Ovary (tissue), 9 donors: ENCODE measurements around the gene BAIAP2L1. TPM values are rescaled to one million over a fixed set of nuclear protein-coding genes. Genes with fewer than 3 reads are reported as not detected.

Source experiments
- DNase-seq, 5 donors: peaks; one replicate each; pipeline ENCODE4 v3.0.0-alpha.2; 2019 to 2020
- H3K27ac ChIP-seq, 2 donors: fragments of 200-600 bp; one replicate each; pipeline versions ENCODE4 v1.5.1 to v1.8.0; 2019 to 2022
- H3K27me3 ChIP-seq: fragments of 200-600 bp; one replicate; pipeline ENCODE4 v1.8.0; 2022
- H3K36me3 ChIP-seq: fragments of 200-600 bp; sonication (generic); one replicate; pipeline ENCODE4 v1.5.1; 2019
- H3K4me1 ChIP-seq: one replicate; pipeline ENCODE4 v1.8.1; 2013; ENCODE audit warnings: mild to moderate bottlenecking, moderate library complexity; ENCODE audit not compliant: insufficient read depth
- H3K4me3 ChIP-seq: fragments of 200-600 bp; sonication (generic); one replicate; pipeline ENCODE4 v1.5.1; 2017
- H3K9me3 ChIP-seq, 2 donors: fragments of 200-600 bp in 1 of 2; sonication (generic) in 1 of 2; one replicate each; pipeline versions ENCODE4 v1.5.1 to v1.8.1; 2013 to 2019; ENCODE audit warnings: mild to moderate bottlenecking in 1 of 2, moderate library complexity in 1 of 2
- EP300 ChIP-seq: sonication (generic); formaldehyde crosslinking; IDR thresholded peaks from one replicate; pipeline ENCODE4 v1.6.1; 2017; ENCODE audit warnings: antibody characterized with exemption
- POLR2A ChIP-seq: fragments of 450-650 bp; IDR thresholded peaks from one replicate; pipeline ENCODE4 v1.6.1; 2017; ENCODE audit warnings: antibody characterized with exemption, mild to moderate bottlenecking, moderate library complexity
- WGBS, 3 donors: extraction: QIAGEN DNeasy Blood & Tissue Kit in 1 of 3; methylation state at CpG; one replicate each; pipeline versions ENCODE4 v1.1.5 to v1.1.7; 2013 to 2017; 5-methylcytosine and 5-hydroxymethylcytosine counted together
- intact Hi-C, 4 donors: fragments of 100-400 bp; cut with DNase I; formaldehyde crosslinking; loops; one replicate each; pipeline versions ENCODE4 v1.11.0 to v1.15.1; 2022 to 2023
- polyA plus RNA-seq, 2 donors: library from polyadenylated mRNA; stranded (reverse); fragments of 200-250 nt in 1 of 2; fragments of 350-450 nt in 1 of 2; fragmentation: Illumina TruSeq in 1 of 2; extraction: RNeasy Lipid Tissue Mini Kit (QIAGEN cat#74804) in 1 of 2; gene quantifications; one replicate each; pipeline ENCODE4 v1.2.3, GENCODE V29; 2013 to 2014
- total RNA-seq, 7 donors: library from RNA; depleted of rRNA in 2 of 7; stranded (reverse); fragments of >200 nt in 2 of 7; fragmentation: NEBNext Ultra II Directional in 3 of 7; extraction: Animal tissue kit (Norgen Biotek cat#: 25700) in 3 of 7; gene quantifications; one replicate each; pipeline versions ENCODE4 v1.1.0 to v1.2.4, GENCODE V29; 2016 to 2023
- TF ChIP-seq, protein P1 (sequence below), 3 donors: fragments of 450-650 bp in 2 of 3; fragments of 200-600 bp in 1 of 3; IDR thresholded peaks; one replicate each; pipeline versions ENCODE4 v1.5.1 to v1.8.0; 2016 to 2022; ENCODE audit warnings: antibody characterized with exemption in 3 of 3, mild to moderate bottlenecking in 1 of 3
- donor health status: DM: no; HTN: no; CAD: no; lungs with moderate emphysema.
- donor health status: DM: no; HTN: no; CAD: no.
- donor health status: Bipolar disorder and iron deficiency.
- donor health status: DM: yes; HTN: yes; CAD: no.
- donor health status: DM: no; HTN: no; CAD: no.
- donor health status: DM: yes; HTN: yes; CAD: no.

The BAIAP2L1 gene
- total and polyA plus RNA-seq, 9 donors: 0.73 to 7.9 (median 1.9) TPM

DNA sequence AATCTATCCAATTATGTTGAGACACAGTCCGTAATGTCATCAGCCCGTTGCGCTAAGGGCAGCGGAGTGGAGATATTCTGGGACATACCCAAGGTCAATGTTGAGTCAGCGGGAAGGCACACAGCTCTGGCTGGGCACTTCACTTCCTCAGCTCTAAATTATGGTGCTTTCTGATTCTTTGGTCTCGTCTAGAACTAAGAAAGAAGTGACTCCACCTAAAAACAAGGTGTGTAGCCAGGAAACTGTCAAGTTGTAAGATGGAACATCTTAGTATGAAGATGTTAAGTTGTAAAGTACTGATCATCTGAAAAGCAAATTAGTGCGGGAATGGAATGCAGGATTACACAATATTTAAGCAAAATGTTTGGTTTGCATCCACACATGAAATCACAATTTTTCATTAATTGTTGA is 43.1 kb downstream of the BAIAP2L1 start:
- 9 to 12% (median 10%) methylated on average over 7 of the region's 7 CpGs for WGBS, 3 donors

DNA sequence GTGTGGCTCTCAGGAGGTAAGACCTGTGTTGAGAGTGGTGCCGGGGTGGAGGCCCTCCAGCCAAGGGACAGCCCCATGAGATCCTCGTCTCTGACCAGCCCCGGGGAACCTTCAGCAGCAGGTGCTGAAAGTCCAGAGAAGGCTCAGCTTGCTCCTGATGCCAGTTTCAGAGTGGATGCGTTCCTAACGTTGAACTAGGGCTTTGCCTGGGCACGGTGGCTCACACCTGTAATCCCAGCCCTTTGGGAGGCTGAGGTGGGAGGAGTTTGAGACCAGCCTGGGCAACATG is 45.7 kb downstream of the BAIAP2L1 start:
- DNase-seq: no peak
- peaks cover 1% of the 10 kb centered on the region for H3K4me1 ChIP-seq
- WGBS, 3 donors: 74 to 90% (median 85%) methylated on average over 6 of the region's 6 CpGs
- H3K27ac ChIP-seq: no peak overlapping the region
- no peaks in the 10 kb centered on the region for H3K27me3 ChIP-seq
- H3K9me3 ChIP-seq: no peaks in the 10 kb centered on the region
- no peak for TF ChIP-seq EP300
- no peak for TF ChIP-seq POLR2A
- TF ChIP-seq, protein P1, sequence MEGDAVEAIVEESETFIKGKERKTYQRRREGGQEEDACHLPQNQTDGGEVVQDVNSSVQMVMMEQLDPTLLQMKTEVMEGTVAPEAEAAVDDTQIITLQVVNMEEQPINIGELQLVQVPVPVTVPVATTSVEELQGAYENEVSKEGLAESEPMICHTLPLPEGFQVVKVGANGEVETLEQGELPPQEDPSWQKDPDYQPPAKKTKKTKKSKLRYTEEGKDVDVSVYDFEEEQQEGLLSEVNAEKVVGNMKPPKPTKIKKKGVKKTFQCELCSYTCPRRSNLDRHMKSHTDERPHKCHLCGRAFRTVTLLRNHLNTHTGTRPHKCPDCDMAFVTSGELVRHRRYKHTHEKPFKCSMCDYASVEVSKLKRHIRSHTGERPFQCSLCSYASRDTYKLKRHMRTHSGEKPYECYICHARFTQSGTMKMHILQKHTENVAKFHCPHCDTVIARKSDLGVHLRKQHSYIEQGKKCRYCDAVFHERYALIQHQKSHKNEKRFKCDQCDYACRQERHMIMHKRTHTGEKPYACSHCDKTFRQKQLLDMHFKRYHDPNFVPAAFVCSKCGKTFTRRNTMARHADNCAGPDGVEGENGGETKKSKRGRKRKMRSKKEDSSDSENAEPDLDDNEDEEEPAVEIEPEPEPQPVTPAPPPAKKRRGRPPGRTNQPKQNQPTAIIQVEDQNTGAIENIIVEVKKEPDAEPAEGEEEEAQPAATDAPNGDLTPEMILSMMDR (IDR thresholded peaks at IDR 0.05): no peak
- H3K36me3 ChIP-seq: no peaks in the 10 kb centered on the region
- intact Hi-C loops: no loop called here
- H3K4me3 ChIP-seq: no peak overlapping the region

More for the DNA sequence above, 43.1 kb downstream of the BAIAP2L1 start:
- intact Hi-C loops: no loop called here
- peak in 2 of 5 donors; percentile 17 to 23 for DNase-seq
- Histone ChIP-seq H3K27me3 (no peaks in the 10 kb centered on the region), H3K36me3 (no peaks in the 10 kb centered on the region), H3K27ac (no peak overlapping the region), H3K4me3 (no peak overlapping the region), H3K4me1 (peaks cover 1% of the 10 kb centered on the region), H3K9me3 (no peaks in the 10 kb centered on the region)
- TF ChIP-seq EP300: no peak
- no peak for TF ChIP-seq POLR2A
- TF ChIP-seq, protein P1 (IDR thresholded peaks at IDR 0.05): no peak

DNA sequence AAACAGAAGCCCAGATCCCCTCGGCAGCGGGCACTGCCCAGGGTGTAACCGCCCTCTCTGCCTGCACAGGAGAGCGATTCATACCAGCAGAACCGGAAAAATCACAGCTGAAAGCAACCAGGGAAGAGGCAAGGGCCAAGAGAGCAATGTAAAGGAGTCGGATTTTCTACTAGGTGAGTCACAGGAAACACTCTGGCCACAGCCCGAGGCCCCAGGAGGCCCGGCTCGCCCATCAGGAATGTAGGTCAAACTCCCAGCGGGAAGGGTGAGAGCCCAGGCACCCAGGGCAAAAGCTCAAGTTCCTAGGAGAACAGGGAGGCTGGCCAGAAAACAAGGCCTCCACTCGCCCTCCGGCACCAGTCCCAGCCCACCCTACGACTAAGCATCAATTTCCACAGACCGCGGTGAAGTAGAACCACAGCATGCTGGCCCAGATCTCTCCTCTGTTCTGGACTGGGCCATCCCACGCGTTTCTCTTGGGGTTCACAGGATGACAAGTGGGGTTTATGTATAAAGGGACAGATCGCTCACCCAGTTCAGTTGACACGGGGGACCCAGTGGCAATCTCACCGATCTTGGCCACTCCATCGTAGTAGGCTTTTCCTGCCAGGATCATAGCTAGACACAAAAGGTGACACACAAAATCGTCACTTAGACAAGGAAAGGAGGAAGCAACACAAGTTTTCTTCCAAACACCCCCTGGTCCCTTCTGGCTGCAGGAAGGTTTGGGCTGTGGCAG is 46.2 kb downstream of the BAIAP2L1 start:
- Histone ChIP-seq H3K36me3 (no peaks in the 10 kb centered on the region), H3K27me3 (no peaks in the 10 kb centered on the region), H3K27ac (no peak overlapping the region), H3K4me3 (no peak overlapping the region), H3K4me1 (peaks cover 1% of the 10 kb centered on the region), H3K9me3 (no peaks in the 10 kb centered on the region)
- 84 to 88% (median 85%) methylated on average over 21 to 22 of the region's 22 CpGs for WGBS, 3 donors
- no peak for DNase-seq
- intact Hi-C loops: no loop called here
- no peak for TF ChIP-seq EP300
- no peak for TF ChIP-seq POLR2A
- TF ChIP-seq, protein P1 (IDR thresholded peaks at IDR 0.05): no peak

DNA sequence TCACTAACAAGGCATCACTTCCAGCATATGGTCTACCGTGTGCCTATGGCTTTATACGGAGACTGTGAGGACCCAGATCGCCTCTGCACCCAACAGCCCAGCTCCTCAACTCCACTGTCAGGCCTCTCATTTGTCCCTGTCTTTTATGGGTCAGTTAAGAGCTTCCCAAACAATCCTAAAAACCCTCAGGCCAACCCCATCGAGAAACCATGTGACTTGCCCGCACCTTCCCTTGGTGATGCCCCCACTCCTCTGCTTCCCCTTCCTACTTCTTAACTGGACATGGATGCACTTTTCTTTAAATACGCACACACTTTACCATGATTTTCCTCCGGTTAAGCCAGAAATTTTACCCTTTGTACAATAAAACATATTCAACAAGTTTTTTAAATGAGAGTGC is 46.8 kb downstream of the BAIAP2L1 start:
- 88 to 94% (median 91%) methylated on average over 7 of the region's 7 CpGs for WGBS, 3 donors
- no peak for DNase-seq
- intact Hi-C loops: no loop called here
- Histone ChIP-seq H3K4me3 (no peak overlapping the region), H3K27me3 (no peaks in the 10 kb centered on the region), H3K27ac (no peak overlapping the region), H3K4me1 (peaks cover 1% of the 10 kb centered on the region), H3K36me3 (no peaks in the 10 kb centered on the region), H3K9me3 (no peaks in the 10 kb centered on the region)
- TF ChIP-seq EP300: no peak
- TF ChIP-seq, protein P1 (IDR thresholded peaks at IDR 0.05): no peak
- no peak for TF ChIP-seq POLR2A
